GM21447 (cell line): ENCODE data around the gene COL4A6.

Experiments used
- ATAC-seq: cut with Tn5 transposase; IDR thresholded peaks from one replicate; pipeline ENCODE4 v1.9.1; 2021; ENCODE audit not compliant: unreplicated experiment

The COL4A6 gene

GRCh38 chrX:108163333-108164082 is 274.7 kb downstream of the COL4A6 start:
- ATAC-seq: no peak

GRCh38 chrX:108162265-108162664 is 276.0 kb downstream of the COL4A6 start:
- ATAC-seq: no peak

GRCh38 chrX:108160309-108160708 is 277.9 kb downstream of the COL4A6 start:
- ATAC-seq: no peak

GRCh38 chrX:108159028-108159670 is 279.1 kb downstream of the COL4A6 start:
- no peak for ATAC-seq

- no peak for ATAC-seq
Observed at GRCh38 chrX:108157628-108158027, 280.6 kb downstream of the COL4A6 start.

- no peak for ATAC-seq
Observed at GRCh38 chrX:108156934-108157466, 281.2 kb downstream of the COL4A6 start.

- ATAC-seq: no peak
Observed at GRCh38 chrX:108156082-108156481, 282.1 kb downstream of the COL4A6 start.

DNA sequence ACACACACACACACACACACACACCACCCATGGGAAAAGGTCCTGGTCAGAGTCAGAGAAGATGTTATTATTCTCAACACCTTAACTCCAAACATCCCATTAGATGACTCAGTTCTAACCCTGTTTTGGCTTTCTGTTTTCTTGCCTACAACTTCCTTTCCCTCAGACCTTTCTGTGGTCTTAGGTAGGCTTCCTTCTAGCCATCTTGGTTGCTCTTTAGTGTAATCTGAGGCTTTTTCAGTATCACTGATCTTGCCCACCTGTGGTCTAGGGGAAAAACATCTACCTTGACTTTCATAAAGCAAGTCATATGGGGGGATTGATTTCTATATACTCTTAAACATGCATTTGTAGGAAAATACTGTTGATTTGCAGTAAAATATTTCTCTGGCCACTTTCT is 289.7 kb downstream of the COL4A6 start:
- peak; percentile 83 for ATAC-seq

- no peak for ATAC-seq
Observed at GRCh38 chrX:108138814-108139702, 299.2 kb downstream of the COL4A6 start.

DNA sequence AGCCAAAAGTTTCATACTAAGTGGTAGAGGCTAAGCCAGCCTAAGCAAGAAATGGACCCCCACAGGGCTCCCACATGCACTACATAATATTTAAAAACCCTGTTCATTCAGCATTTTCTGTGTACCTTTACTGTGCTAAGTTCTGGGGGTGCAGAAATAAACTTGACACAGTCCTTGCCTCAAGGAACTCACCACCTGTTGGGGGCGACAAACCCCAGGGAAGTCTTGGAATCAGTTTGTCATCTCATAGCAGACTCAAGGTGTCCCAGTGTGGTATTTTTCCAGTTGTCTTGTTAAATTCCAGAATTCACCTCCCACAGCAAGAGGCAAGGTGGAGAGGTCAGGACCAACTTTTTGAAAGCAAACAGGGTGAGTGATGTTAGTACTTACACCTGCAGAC is 303.5 kb downstream of the COL4A6 start:
- no peak for ATAC-seq

DNA sequence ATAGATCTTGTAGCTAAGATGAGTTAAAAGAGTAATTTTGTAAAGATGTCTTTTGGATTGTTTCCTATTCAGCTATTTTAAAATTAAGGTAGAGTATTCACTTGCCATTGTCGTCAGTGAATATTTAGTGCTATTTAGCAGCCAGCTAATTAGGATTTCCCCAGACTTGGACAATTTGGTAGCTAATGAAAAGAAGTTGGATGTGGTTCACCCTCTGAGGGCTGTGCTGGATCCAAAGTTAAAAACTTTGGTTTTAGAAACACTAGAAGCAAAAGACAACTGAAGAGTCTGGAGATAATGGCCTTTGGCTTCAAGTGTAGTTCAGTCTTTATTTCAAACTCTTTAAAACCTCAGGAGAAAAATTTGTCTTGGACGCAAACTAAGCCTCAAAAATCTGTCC is 305.3 kb downstream of the COL4A6 start:
- ATAC-seq: no peak

DNA sequence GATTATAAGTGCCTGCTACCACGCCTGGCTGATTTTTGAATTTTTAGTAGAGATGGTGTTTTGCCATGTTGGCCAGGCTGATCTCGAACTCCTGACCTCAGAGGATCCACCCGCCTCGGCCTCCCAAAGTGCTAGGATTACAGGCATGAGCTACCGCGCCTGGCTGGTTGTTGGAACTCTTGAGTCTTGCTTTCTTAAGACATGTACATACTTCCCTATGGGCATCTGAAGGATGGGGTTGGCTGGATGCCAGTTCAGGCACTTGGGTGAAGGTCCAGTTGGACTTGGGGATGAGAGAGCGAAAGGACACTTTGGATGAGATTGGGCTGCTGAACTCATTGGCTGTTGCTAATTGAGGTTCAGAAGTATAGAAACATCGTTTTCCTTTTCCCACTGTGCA is 306.2 kb downstream of the COL4A6 start:
- ATAC-seq: no peak

DNA sequence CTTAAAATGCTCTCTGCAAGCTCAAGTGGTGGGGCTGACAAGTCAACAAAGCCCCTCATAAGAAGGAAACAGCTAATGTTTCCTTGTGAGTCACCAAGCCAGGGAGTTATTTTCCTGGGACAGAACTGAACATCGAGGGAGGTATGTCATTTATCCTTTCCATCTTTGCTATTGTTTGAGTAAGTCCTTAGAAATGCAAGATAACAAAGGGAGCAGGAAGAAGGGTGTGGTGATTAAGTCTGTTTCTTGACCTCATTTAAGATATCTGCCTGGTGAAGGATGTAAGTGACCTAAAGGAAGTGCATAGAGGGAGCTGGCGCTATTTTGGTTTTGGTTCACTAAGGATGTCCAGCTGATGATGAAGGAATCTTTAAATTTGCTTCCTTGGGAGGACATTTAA is 306.8 kb downstream of the COL4A6 start:
- no peak for ATAC-seq

DNA sequence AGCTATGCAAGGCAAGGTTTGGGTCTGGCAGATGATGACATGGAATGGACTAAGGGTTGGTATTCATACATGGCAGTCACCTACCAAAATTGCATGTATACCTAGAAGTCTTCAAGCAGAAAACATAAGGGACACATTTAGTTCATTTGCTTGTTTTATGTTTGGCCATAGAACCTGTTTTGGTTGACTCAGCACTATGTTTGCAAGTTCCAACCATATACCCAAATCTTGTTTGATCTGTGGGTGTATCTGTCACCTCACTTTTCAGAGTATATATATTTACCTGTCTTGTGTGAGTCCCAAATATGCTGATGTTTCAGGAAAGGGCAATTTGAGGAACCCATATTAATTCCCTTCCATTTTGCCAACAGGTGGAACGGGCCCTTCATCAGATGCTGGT is 307.3 kb downstream of the COL4A6 start:
- ATAC-seq: no peak

- ATAC-seq: no peak
Observed at GRCh38 chrX:108127152-108127551, 311.1 kb downstream of the COL4A6 start.

GRCh38 chrX:108126661-108127060 is 311.6 kb downstream of the COL4A6 start:
- no peak for ATAC-seq

GRCh38 chrX:108123591-108124366 is 314.4 kb downstream of the COL4A6 start:
- no peak for ATAC-seq

GRCh38 chrX:108122748-108123147 is 315.5 kb downstream of the COL4A6 start:
- no peak for ATAC-seq

- no peak for ATAC-seq
Observed at GRCh38 chrX:108121291-108121690, 316.9 kb downstream of the COL4A6 start.

GRCh38 chrX:108117988-108118387 is 320.2 kb downstream of the COL4A6 start:
- ATAC-seq: no peak

DNA sequence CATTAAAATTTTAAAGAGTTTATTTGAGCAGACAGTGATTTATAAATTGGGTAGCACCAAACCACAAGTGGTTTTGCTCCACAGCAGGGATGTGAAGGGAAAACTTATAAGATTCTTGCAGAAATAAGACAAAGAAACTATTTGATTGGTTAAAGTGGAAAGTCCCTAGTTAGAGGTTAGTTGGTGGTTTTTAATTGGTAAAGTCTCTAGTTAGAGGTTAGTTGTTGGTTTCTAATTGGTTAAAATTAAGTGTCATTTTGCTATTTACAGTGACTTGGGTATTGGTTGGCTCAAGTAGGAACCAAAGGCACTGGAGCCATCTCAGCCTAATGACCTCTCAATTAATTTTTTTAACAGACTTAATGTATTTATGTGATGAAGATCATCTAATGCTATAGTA is 323.7 kb downstream of the COL4A6 start:
- no peak for ATAC-seq
